GM12874 (cell line): ENCODE results near the gene EIF4G2.

ENCODE experiments used
- TF ChIP-seq, protein P1 (sequence below): IDR thresholded peaks from 2 replicates; pipeline ENCODE4 v1.5.1; 2011; ENCODE audit warnings: low read depth, mild to moderate bottlenecking, control low read depth, low read length, moderate library complexity; ENCODE audit not compliant: insufficient read depth

The EIF4G2 gene

GRCh38 chr11:10823152-10823579, 14.4 kb upstream of the EIF4G2 start:
- TF ChIP-seq, protein P1, sequence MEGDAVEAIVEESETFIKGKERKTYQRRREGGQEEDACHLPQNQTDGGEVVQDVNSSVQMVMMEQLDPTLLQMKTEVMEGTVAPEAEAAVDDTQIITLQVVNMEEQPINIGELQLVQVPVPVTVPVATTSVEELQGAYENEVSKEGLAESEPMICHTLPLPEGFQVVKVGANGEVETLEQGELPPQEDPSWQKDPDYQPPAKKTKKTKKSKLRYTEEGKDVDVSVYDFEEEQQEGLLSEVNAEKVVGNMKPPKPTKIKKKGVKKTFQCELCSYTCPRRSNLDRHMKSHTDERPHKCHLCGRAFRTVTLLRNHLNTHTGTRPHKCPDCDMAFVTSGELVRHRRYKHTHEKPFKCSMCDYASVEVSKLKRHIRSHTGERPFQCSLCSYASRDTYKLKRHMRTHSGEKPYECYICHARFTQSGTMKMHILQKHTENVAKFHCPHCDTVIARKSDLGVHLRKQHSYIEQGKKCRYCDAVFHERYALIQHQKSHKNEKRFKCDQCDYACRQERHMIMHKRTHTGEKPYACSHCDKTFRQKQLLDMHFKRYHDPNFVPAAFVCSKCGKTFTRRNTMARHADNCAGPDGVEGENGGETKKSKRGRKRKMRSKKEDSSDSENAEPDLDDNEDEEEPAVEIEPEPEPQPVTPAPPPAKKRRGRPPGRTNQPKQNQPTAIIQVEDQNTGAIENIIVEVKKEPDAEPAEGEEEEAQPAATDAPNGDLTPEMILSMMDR: no peak

GRCh38 chr11:10818594-10818993, 9.9 kb upstream of the EIF4G2 start:
- TF ChIP-seq, protein P1: no peak

- TF ChIP-seq, protein P1: no peak
These were observed 5.2 kb upstream of the EIF4G2 start for GRCh38 chr11:10813945-10814344.

DNA sequence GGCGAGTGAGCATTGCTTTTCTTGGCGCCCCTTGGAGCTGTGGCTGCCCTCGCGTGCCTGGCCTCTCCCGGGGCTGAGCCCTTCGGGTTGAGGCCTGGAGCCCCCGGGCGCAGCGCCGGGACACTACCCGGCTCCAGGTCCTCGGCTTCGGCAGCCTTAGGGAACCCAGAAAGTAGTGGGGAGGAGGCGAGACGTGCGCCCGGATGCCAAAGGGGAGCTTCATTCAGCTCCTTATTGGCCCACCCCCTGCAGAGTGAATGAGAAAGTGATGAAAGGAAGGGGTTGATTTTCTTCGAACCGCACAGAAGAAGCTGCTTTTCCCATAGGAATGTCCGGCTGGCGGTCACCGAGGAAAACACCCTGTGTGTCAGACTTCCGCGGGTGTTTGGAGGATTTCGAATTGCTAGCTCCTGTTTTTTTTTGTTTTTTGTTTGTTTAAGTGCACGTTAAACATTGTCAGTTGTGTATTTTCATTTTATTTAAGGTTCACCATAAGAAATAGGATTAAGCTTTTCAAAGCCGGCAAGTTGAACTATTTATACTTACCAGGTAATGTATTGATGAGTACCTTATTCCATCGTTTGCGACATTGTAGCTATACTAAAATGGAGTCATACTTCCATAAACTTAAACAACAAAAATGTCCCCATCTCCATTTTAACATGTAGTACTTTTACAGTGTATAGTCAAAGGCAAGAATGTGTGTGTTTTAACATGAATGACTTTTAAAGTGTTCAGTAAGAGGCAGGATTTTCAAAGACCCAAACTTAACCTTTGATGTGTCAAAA, 841 bp upstream of the EIF4G2 start:
- TF ChIP-seq, protein P1: no peak

GRCh38 chr11:10808235-10808552, 532 bp downstream of the EIF4G2 start:
- TF ChIP-seq, protein P1: no peak

DNA sequence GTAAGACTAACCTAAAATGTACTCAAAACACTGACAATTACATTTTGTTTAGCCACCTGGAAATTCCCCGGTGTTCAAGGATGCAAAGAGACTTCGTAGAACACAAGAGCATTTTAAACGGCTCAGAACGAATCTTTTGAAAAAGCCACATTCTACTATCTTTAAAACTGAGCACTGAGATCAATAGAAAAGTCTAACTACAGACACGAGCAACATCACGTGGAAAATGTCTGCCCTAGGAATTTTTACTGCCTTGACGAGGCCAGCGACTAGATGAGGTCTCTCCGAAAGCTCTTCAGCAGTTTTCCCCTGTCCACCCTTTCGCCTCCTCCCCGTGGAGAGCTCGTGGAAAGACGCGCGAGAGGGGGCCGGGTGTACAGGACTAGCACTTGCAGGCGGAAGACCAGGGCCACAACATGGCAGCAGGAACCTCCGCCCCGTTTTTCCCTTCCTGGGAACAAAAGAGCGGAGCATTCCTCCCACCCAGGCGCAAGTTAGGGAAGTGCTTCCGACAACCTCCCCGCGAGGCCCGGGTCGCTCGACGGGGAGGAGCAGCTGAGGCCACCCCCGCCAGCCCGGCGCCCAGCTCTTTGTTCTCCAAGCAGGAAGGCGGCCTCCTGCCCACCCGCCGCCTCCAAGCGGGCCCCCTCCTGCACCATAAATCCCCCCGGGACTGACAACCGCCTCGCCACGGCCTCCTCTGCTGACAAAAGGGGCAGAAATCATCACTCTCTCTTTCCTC, 1.1 kb downstream of the EIF4G2 start:
- TF ChIP-seq, protein P1: no peak

DNA sequence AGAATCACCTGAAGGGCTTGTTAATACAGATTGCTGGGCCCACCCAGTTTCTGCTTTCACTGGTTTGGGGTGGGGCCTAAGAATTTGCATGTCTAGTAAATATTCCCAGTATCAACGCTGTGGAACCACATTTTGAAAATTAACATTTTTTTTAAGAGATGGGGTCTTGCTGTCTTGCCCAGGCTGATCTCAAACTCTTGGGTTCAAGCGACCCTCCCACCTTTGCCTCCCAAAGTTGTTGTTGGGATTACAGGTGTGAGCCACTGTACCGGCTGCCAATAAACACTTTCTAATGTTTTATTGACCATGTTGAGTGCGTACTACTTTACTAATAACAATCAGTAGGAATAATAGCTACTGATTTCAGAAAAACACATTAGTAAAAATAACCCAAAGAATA, 2.5 kb downstream of the EIF4G2 start:
- TF ChIP-seq, protein P1: no peak
